Activated CD4-positive, alpha-beta T cell treated with anti-CD3 and anti-CD28 coated beads, Interleukin-2, amount 50 U/mL, for 16 hours (primary cell): ENCODE data around the gene XXYLT1.
"Not testable (repeated sequence)": the region's sequence is repeated elsewhere in the genome, so short reads cannot be mapped to it uniquely, and the experiment has no call there.

Source experiments
- DNase-seq: peaks from one replicate; pipeline ENCODE4 v3.0.0-alpha.2; 2020

XXYLT1 gene

DNA sequence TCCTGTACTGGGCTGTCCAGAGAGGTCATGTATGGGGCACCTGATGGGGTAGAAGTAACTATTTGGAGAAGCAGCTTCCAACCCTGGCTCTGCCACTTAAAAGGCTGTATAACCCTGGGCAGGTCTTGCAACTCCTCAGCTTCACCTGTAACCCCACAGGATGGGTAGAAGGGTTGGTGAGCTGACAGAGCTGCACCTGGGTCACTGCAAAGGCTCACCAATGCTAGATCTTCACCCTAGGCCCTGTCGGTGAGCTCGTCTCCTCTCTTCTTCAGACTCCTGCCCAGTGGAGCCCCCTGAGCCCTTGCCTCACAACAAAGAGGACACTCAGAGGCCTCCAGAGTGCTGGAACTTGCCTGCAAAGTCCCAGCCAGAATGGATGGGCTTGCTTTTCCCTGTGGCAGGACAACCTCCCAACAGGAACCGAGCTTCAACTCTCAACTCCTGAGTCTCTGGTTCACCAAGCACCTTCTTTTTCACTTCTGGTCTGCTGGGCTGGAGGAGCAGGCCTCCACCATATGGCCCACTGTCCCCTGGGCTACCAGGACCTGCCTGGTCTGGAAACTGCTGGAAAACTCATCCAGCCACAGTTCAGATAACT lies 45.9 kb downstream of the XXYLT1 start:
- no peak for DNase-seq

GRCh38 chr3:195224156-195224979 lies 46.6 kb downstream of the XXYLT1 start:
- no peak for DNase-seq

DNA sequence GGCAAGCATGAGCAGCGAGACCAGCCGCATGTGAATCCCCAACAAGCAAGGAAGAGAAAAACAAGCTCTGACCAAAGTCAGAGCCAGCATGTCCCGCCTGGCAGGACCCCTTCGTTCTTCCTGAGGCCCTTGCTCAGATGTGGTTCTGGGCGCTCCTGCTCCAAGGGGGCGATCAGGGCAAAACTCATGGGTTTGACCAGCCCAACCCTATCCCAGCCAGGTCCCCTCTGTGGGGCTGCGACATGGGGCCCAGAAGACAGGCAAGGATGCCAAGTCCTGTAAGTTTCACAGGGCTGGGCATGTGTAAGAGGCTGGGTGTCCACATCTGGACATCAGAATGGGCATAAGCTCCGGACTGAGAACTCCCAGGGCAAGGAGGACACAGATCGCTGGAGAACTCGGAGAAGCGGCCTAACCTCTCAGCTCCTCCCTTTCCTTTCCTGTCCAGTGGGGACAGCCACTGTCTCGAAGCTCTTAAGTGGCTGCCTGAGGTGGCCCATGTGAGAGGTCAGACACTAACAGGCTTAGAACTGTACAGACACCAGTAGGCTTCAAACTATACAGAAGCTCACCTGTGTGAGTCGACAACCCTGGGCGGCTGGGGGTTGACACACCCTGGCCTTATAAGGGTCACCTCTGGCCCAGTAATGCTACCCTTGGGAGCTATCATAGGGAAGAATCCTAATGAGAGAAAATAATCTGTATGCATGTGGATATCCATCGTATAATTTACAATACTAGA lies 48.9 kb downstream of the XXYLT1 start:
- DNase-seq, result no peak

- no peak for DNase-seq
These were observed 49.7 kb downstream of the XXYLT1 start for GRCh38 chr3:195221015-195221853.

DNA sequence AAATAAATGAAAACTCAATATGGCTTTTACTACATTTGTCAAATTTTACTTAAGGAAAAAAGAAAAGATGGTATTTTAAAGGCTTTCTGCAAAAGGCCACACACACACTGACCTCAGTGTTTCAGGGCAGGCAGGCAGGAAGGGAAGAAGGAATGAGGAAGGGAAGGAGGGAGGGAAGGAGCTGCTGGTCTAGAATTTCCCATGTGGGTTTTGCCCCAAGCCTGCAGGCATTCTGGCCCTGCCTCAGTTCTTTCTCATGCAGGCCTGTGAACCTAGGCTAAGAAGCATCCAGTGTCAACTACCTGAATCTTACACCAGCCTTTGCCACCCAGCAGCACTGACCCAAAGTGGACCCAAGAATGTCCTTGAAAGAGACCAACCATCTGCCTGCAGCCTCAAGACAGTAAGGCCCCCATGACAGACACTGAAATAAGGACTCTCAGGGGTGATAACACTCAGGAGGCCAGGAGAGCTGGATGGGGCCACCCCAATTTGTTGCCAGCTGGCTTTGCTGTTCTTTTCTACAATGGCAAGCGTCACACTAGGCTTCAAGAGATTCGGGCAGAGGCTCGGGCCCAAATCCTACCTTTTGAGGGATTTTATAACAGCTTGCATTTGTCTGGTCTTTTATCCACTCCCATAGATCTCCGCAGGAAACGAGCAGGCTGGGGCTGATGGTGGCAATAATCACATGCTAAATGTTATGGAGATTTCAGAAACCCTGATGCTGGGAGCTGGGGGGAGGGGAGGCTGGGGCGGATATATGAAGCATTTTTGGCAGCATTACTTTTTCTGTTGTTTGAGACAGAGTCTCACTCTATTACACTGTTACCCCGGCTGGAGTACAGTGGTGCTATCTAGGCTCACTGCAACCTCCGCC lies 51.4 kb downstream of the XXYLT1 start:
- DNase-seq, result no peak

DNA sequence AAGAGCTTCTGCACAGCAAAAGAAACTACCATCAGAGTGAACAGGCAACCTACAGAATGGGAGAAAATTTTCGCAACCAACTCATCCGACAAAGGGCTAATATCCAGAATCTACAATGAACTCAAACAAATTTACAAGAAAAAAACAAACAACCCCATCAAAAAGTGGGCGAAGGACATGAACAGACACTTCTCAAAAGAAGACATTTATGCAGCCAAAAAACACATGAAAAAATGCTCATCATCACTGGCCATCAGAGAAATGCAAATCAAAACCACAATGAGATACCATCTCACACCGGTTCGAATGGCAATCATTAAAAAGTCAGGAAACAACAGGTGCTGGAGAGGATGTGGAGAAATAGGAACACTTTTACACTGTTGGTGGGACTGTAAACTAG lies 52.6 kb downstream of the XXYLT1 start:
- not testable (repeated sequence) for DNase-seq

DNA sequence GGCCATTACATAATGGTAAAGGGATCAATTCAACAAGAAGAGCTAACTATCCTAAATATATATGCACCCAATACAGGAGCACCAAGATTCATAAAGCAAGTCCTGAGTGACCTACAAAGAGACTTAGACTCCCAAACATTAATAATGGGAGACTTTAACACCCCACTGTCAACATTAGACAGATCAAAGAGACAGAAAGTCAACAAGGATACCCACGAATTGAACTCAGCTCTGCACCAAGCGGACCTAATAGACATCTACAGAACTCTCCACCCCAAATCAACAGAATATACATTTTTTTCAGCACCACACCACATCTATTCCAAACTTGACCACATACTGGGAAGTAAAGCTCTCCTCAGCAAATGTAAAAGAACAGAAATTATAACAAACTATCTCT lies 55.4 kb downstream of the XXYLT1 start:
- DNase-seq, result not testable (repeated sequence)

GRCh38 chr3:195214381-195214780 lies 56.6 kb downstream of the XXYLT1 start:
- DNase-seq, result no peak

DNA sequence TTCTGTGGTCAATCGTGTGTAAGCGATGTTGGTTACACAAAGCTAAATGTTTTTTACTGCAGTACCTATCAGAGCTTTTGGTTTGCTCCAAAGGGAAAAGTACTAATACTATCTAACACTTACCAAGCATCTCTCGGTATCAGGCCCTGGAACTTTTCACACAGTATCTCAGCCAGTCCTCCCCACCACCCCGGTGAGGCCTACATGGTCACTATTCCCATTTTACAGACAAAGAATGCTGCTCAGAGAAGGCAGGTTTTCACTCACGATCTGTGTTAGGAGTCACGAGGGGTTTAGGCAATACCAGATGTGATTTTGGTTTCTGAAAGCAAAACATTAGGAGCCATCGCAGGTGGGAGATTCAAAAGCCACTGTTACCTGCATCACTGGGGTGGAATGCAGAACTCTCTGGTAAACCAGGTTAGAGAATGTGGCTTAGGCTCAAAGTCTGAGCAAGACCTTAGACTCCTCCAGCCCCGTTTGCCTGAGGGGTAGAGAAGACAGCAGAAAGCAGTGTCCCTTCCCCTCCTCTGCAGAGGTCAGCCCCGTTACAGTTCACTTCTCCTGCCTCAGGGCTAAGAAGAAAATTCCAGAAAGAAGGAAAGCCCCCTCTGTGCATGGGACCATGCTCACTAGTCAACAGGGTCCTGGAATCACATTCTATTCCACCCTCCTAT lies 57.2 kb downstream of the XXYLT1 start:
- DNase-seq, result no peak

DNA sequence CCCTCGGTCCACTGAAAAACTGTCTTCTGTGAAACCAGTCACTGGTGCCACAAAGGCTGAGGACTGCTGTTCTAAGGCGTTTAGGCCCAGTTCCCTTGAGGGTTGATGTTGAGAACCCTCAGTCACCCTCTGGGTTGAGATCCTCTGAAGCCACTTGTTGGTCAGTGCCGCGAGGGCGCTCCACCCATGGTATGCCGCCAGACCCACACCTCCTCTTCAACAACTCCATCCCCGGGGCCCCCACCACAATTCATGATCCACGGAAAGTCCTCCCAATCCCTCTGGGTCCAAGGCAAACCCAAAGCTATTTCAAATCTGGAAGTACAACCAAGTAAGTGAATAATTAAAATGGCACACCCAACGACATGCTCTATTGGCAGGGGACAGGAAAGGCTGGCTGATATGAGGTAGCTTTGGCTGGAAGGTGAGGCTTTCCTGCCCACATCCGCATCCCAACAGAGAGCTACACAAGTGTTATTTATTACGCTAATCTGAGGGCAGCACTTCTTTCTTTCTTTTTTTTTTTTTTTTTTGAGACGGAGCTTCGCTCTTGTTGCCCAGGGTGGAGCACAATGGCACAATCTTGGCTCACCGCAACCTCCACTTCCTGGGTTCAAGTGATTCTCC lies 58.1 kb downstream of the XXYLT1 start:
- no peak for DNase-seq

- DNase-seq, result no peak
These were observed 58.8 kb downstream of the XXYLT1 start for GRCh38 chr3:195212033-195212748.

DNA sequence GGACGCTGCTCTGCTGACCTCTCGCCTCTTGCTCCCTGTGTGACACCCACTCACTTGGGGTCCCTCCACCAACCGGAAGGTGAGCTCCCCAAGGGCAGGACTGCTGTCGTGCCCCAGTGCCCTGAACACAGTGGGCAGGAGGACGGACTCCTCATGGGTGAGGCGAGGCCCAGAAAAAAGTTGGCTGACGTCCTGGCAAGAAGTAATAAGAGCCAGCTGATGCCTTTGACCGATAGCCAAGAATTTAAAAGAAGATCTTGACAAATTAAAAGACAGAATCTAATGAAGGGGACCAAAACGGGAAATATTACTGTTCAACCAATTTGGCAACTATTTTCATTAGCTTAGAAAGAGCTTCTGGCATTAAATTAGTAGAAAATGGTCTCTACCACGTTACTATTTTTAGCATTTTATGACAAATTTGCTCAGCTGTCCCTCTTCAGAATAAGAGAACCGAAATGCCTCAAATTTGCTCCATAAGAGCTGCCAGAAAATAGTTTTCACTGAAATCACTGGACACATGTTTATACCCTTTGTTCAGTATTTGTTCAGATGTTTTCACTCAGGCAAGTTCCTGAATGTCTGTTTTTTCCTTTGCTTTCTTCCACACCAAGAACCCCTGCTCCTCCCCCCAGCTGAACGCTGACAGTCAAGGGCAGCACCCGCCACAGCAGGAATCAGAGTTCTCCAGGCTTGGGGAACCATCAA lies 60.5 kb downstream of the XXYLT1 start:
- no peak for DNase-seq

DNA sequence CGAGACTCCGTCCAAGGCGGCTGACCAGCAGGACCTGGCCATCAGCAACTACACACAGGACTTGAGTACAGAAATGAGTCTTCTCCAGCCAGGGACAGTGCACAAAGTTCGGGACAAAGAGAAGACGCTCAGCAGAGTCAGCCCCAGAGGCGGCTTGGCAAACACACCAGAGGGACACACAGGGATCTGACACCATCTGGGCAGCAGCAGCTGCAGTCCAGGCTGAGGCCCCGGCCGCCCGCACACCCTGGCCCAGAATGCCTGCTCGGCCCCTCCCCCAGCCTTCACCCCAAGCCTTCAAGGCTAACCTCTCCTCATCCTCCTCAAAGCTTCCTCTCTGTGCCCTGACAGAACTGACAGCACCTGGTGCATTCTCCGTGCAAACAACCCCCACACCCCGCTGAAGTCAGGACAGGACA lies 61.1 kb downstream of the XXYLT1 start:
- no peak for DNase-seq

DNA sequence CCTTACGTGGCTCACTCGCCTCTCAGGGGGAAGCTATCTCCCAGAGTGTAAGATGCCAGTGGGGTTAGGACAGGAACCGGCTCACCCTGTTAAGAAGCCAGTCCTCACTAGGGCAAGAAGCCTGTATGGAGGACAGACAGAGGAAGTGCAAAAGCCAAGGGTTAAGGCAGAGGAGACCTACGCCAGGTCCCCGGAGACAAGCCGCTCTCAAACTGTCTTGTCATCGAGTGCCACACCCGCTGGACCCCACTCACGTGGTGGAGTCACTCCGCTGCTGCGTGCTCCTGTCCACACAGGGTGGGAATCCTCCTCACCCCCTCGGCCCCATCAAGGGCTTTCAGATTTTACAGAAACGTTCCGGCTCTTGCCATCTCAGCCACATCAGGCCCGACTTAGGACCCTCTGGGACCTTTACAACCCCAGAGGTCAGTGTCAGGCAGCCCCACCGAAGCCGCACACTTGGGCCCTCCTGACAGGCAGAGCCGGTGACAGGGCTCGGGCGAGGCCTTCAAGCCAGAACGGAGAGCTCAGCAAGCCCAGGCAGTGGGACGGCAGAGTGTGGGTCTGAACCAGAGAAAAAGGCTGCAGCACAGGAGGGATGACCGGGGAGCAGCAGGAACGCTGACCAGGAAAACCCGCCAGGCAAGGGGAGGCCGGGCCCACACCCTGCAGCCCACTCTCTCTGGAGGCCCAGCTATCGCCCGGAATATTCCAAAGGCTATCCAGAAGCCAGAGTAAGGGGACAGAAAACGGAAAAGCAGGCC lies 61.7 kb downstream of the XXYLT1 start:
- DNase-seq, result no peak

DNA sequence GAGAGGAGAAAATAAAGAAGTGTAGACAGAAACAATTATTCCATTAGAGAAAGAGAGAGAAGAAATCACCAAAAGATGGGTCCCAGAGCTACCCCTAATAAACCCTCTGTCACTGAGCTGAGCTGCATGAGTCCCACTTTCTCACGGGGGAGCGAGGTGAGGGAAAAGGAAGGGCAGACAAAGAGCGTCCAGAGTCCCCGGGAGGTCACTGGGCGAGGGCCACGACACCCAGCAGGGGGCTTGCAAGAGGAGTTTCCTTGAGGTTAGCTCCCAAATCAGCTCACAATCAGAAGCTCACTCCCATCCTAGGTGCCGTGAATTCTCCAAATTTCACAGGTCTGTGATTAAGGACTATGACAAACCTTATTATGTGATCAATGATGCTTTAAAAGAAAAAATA lies 62.3 kb downstream of the XXYLT1 start:
- DNase-seq, result no peak

- no peak for DNase-seq
These were observed 62.8 kb downstream of the XXYLT1 start for GRCh38 chr3:195208183-195208582.

- DNase-seq, result no peak
These were observed 63.2 kb downstream of the XXYLT1 start for GRCh38 chr3:195207731-195208130.

DNA sequence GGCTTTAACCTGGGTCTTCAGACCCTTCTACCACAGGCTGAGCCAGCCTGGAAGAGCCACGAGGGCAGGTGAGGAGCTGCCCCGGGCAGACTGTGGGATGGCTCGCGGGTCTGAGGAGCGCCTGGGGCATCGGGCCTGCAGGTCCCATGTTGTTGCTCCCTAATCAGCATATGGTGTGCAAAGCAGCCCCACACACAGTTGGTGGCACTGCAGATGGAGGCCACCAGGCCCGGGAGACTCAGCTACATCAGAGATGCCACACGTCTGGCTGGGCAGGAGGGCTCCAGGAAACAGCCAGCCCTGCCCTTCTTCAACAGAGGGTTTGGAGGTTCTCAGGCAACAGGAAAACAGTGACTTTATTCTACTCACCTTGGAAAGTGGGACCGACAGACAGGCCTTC lies 63.9 kb downstream of the XXYLT1 start:
- no peak for DNase-seq
